ENCODE data around the gene DDX28.
"Not testable (repeated sequence)": the region's sequence is repeated elsewhere in the genome, so short reads cannot be mapped to it uniquely, and the experiment has no call there.

The DDX28 gene

GRCh38 chr16:67994040-67994408, 29.0 kb downstream of the DDX28 start:
- not testable (repeated sequence) for DNase-seq (ENCODE audit: low spot score)

DNA sequence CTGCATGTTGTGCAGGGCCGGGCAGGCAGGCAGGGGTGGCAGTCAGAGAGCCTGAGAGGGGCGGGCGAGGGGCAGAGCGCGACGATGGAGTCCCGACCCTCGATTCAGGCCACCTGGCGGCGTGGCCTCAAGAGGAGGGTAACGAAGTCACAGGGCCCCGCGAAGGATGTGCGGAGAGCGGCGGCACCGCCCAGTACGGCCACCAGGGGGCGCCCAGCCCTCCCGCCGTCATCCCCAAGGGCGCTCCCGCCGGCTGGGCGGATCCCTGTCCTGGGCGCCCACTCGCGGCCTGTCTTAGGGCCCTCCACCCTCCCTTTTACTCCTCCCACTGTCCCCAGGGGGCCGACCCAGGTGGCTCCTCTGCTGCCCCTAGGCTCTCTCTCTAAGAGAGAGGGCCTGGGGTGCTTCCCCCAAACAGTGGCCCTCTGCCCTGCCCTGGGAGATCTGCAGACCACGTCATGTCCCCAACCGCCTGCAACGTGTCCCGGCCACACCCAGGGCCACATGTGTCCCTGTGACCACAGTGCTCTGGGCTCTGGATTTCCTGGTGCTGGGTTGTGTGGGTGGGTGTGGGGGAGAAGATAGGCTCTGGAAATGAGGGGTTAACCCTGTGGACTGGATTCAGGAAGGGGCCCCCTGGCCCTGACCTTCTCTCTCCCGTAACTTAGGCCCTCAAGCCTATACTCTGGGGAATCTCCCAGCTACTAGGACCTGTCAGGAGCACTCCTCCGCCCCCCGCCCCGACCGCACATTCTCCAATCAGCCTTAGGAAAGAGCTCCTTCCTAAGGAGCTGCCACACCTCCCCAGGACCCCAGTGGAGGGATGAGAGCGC, 29.6 kb downstream of the DDX28 start:
- peak; percentile 73 for DNase-seq (ENCODE audit: low spot score)

GRCh38 chr16:67992661-67993206, 30.3 kb downstream of the DDX28 start:
- DNase-seq (ENCODE audit: low spot score) = no peak

- DNase-seq (ENCODE audit: low spot score) = no peak
Observed at GRCh38 chr16:67990018-67990386, 33.0 kb downstream of the DDX28 start.

- DNase-seq (ENCODE audit: low spot score) = no peak
Observed at GRCh38 chr16:67989322-67990017, 33.6 kb downstream of the DDX28 start.

DNA sequence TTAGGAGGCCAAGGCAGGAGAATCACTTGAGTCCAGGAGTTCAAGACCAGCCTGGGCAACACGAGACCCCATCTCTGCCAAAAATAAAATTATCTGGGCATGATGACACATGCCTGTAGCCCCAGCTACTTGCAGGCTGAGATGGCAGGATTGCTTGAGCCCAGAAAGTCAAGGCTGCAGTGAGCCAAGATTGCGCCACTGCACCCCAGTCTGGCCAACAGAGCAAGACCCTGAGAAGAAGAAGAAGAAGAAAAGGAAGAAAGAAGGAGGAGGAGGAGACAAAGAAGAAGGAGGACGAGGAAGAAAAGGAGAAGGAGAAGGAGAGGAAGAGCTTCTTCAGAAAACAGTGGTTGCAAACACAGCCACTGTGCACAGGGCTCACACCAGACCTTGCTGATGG, 34.4 kb downstream of the DDX28 start:
- DNase-seq (ENCODE audit: low spot score) = no peak

DNA sequence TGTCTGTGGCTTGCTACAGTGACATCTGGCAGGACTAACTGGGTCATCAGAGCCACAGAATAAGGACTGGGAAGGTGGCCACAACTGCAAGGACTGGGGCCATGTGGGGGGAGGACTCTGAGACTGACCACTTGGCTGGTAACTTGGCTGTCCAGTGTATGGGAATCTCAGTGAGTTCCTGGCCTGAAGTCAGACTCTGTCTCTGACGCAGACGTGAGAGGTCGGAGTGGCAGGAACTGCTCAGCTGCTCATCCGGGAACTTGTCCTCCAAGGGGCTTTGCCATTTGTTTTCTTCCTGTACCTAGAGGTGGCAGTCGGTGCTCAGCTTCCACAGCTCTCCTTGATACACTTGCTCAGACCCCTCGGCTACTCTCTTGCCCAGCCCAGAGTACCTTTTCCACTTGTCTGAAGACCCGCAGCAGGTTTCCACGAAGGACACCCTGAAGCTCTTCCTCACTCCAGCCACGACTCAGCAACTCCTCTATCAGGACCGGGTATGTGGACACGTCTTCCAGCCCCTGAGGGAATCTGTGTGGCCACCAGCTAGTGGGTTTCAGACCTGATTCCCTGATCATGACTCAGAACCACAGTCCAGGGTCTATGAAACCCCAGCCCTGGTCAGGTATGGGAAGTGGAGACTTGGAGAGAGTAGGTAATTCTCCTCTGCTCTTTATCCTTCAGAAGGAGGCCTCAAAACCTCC, 35.4 kb downstream of the DDX28 start:
- DNase-seq (ENCODE audit: low spot score) = peak; percentile 13

GRCh38 chr16:67986949-67987348, 36.1 kb downstream of the DDX28 start:
- DNase-seq (ENCODE audit: low spot score) = no peak

- no peak for DNase-seq (ENCODE audit: low spot score)
Observed at GRCh38 chr16:67982011-67982696, 40.9 kb downstream of the DDX28 start.

GRCh38 chr16:67979955-67980678, 42.9 kb downstream of the DDX28 start, which contains the start of gene DPEP3:
Gene DPEP3, minus strand, starts transcription at chr16:67980499. Its CDS starts 119 bp downstream, at chr16:67980380.
- no peak for DNase-seq (ENCODE audit: low spot score)

GRCh38 chr16:67977469-67978227, 45.4 kb downstream of the DDX28 start:
- no peak for DNase-seq (ENCODE audit: low spot score)

GRCh38 chr16:67977005-67977404, 46.0 kb downstream of the DDX28 start:
- no peak for DNase-seq (ENCODE audit: low spot score)

DNA sequence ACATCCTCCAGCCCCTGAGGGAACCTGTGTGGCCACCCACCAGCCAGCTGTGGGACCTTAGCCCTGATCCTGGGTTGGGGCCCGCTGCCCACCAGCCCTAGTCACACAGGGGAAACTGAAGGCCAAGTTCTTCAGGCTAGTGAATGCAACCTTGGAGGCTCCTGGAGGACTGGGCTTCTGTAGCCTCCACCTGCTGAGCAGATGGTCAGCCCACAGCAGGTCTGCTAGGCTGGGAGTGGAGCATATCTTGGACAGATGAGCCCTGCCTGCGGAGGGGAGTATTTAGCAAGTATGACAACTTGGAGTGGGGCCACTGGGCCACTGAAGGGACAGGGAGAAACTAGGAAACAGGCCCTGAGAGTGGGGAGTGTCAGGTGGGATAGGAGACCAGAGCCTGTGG, 46.8 kb downstream of the DDX28 start:
- DNase-seq (ENCODE audit: low spot score) = no peak

- no peak for DNase-seq (ENCODE audit: low spot score)
Observed at GRCh38 chr16:67975321-67976105, 47.5 kb downstream of the DDX28 start.

GRCh38 chr16:67972285-67972684, 50.7 kb downstream of the DDX28 start:
- DNase-seq (ENCODE audit: low spot score) = not testable (repeated sequence)

GRCh38 chr16:67971111-67971510, 51.9 kb downstream of the DDX28 start:
- no peak for DNase-seq (ENCODE audit: low spot score)
